ENCODE data around the gene MORC2. TPM values are rescaled to one million over a fixed set of nuclear protein-coding genes. Genes with fewer than 3 reads are reported as not detected.

MORC2 gene
- total and polyA plus RNA-seq, 9 of the 15 experiments (the other 6 are each of a cell fraction or from before 2014, with no cell fraction given) = 3.3 to 34.7 (median 16.7) TPM

- Histone ChIP-seq H3K9me3 (replicated peaks; ENCODE audit: control insufficient read depth, insufficient read depth, low read depth, low read length) (no peaks in the 10 kb centered on the region), H3K27me3 (ENCODE audit: control insufficient read depth in 2 of 2, insufficient read depth in 2 of 2, low read length in 2 of 2) (no peaks in the 10 kb centered on the region), H3K9ac (ENCODE audit: insufficient read depth in 1 of 2, low read depth in 2 of 2, low read length in 2 of 2) (no peak overlapping the region), H2AFZ (ENCODE audit: low read depth, low read length) (no peak overlapping the region), H4K20me1 (replicated peaks; ENCODE audit: control insufficient read depth, insufficient read depth, low read length) (no peaks in the 10 kb centered on the region), H3K27ac (ENCODE audit: extremely low read depth, low read depth, low read length) (no peak overlapping the region), H3K79me2 (ENCODE audit: control insufficient read depth, insufficient read depth, low read length) (no peaks in the 10 kb centered on the region), H3K9me1 (ENCODE audit: control insufficient read depth, insufficient read depth, low read length) (peaks cover 2% of the 10 kb centered on the region), H3K4me2 (ENCODE audit: insufficient read depth, low read length) (no peak overlapping the region), H3K4me3 (no peak overlapping the region), H3K36me3 (ENCODE audit: control insufficient read depth, insufficient read depth, low read length) (peaks cover 97% of the 10 kb centered on the region), H3K4me1 (replicated peaks in 1 of 2; ENCODE audit: control insufficient read depth in 2 of 2, insufficient read depth in 2 of 2, low read length in 2 of 2) (no peaks in the 10 kb centered on the region)
- no peak for DNase-seq (ENCODE audit: extremely low read depth in 1 of 4, low spot score in 3 of 4)
- CTCF ChIA-PET (ENCODE audit: low intra/inter-chr PET ratio) = interaction anchor here (1.6 kb wide), 1 partner anchor 137 kb away, joined by 3 read pairs; no protein-coding TSS in a partner anchor
- no TSS peak for BruUV-seq (replicated peaks)
- ATAC-seq = no peak
- POLR2A ChIA-PET = interaction anchor here (0.8 to 1.9 kb wide), 5 partner anchors 9 to 552 kb away, joined by 3 to 5 read pairs (median 4); partner anchors contain the start of genes MORC2, SMTN and TUG1
- intact Hi-C loops (cut with micrococcal nuclease) = no loop called here
- TF ChIP-seq, protein P1, sequence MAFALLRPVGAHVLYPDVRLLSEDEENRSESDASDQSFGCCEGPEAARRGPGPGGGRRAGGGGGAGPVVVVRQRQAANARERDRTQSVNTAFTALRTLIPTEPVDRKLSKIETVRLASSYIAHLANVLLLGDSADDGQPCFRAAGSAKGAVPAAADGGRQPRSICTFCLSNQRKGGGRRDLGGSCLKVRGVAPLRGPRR (CRISPR knock-in tag; IDR thresholded peaks at IDR 0.05) = no peak
- TF ChIP-seq SIRT6 (IDR thresholded peaks at IDR 0.05; ENCODE audit: low read depth, low read length) = no peak
- 80% methylated on average over 2 of the region's 2 CpGs for WGBS (ENCODE audit: insufficient coverage, low coverage, missing lambda C conversion rate)
- in situ Hi-C loops (cut with MboI) = no loop called here
- FAIRE-seq = no peak
Measured at GRCh38 chr22:30945653-30946052, 22.9 kb downstream of the MORC2 start.

- ChIA-PET CTCF (ENCODE audit: low intra/inter-chr PET ratio) (no interaction called here), POLR2A (interaction anchor here (1.0 to 1.3 kb wide), 3 partner anchors 24 to 139 kb away, joined by 3 to 4 read pairs (median 4); partner anchors contain the start of genes MORC2, SMTN and TUG1)
- peaks cover 3% of the 10 kb centered on the region for H3K9me1 ChIP-seq (ENCODE audit: control insufficient read depth, insufficient read depth, low read length)
- H2AFZ ChIP-seq (ENCODE audit: low read depth, low read length) = no peak overlapping the region
- TF ChIP-seq MXI1 (IDR thresholded peaks at IDR 0.05; ENCODE audit: low read depth, low read length) (no peak), MCM3 (IDR thresholded peaks at IDR 0.05) (no peak), SP1 (CRISPR knock-in tag; IDR thresholded peaks at IDR 0.05) (no peak), EZH2 (IDR thresholded peaks at IDR 0.05; ENCODE audit: borderline replicate concordance, low read depth, low read length) (no peak), PHB2 (IDR thresholded peaks at IDR 0.05; ENCODE audit: low read depth) (no peak), PHTF2 (CRISPR knock-in tag; IDR thresholded peaks at IDR 0.05) (no peak), SUPT5H (IDR thresholded peaks at IDR 0.05) (no peak), KAT8 (IDR thresholded peaks at IDR 0.05; ENCODE audit: low read depth) (no peak), XRCC3 (IDR thresholded peaks at IDR 0.05) (no peak), ZNF766 (CRISPR knock-in tag; conservative IDR thresholded peaks at IDR 0.05) (no peak), SIX5 (IDR thresholded peaks at IDR 0.05; ENCODE audit: borderline replicate concordance in 1 of 2, insufficient read depth in 1 of 2, low read depth in 1 of 2, low read length in 2 of 2) (no peak), HDAC2 (IDR thresholded peaks at IDR 0.05) (no peak), POU5F1 (IDR thresholded peaks at IDR 0.05; ENCODE audit: borderline replicate concordance, low read depth, low read length, partially characterized antibody) (no peak), ARHGAP35 (IDR thresholded peaks at IDR 0.05; ENCODE audit: partially characterized antibody) (no peak), SMAD4 (CRISPR knock-in tag; conservative IDR thresholded peaks at IDR 0.05) (no peak), MAFG (tag; conservative IDR thresholded peaks at IDR 0.05) (no peak)
- 100% methylated on average over 4 of the region's 4 CpGs for WGBS (ENCODE audit: insufficient coverage, low coverage, missing lambda C conversion rate)
- H3K27ac ChIP-seq (ENCODE audit: extremely low read depth, low read depth, low read length) = no peak overlapping the region
- H3K27me3 ChIP-seq (ENCODE audit: control insufficient read depth in 2 of 2, insufficient read depth in 2 of 2, low read length in 2 of 2) = no peaks in the 10 kb centered on the region
- intact Hi-C loops (cut with micrococcal nuclease) = no loop called here
- ATAC-seq = no peak
- H3K4me3 ChIP-seq = no peak overlapping the region
- no peaks in the 10 kb centered on the region for H3K4me1 ChIP-seq (replicated peaks in 1 of 2; ENCODE audit: control insufficient read depth in 2 of 2, insufficient read depth in 2 of 2, low read length in 2 of 2)
- H3K36me3 ChIP-seq (ENCODE audit: control insufficient read depth, insufficient read depth, low read length) = peaks cover 97% of the 10 kb centered on the region
- H3K9me3 ChIP-seq (replicated peaks; ENCODE audit: control insufficient read depth, insufficient read depth, low read depth, low read length) = no peaks in the 10 kb centered on the region
- no peaks in the 10 kb centered on the region for H3K79me2 ChIP-seq (ENCODE audit: control insufficient read depth, insufficient read depth, low read length)
- in situ Hi-C loops (cut with MboI) = no loop called here
- no TSS peak for BruUV-seq (replicated peaks)
- no peak overlapping the region for H3K4me2 ChIP-seq (ENCODE audit: insufficient read depth, low read length)
- no peak for DNase-seq (ENCODE audit: extremely low read depth in 1 of 4, low spot score in 3 of 4)
- H4K20me1 ChIP-seq (replicated peaks; ENCODE audit: control insufficient read depth, insufficient read depth, low read length) = no peaks in the 10 kb centered on the region
- H3K9ac ChIP-seq (ENCODE audit: insufficient read depth in 1 of 2, low read depth in 2 of 2, low read length in 2 of 2) = no peak overlapping the region
- no peak for FAIRE-seq
Measured at GRCh38 chr22:30944986-30945385, 23.6 kb downstream of the MORC2 start.

All from K562 (cell line).